Fibroblast of the conjunctiva (primary cell): ENCODE data around the gene VAV2.

Experiments
- DNase-seq: peaks from one replicate; pipeline ENCODE4 v3.0.0-alpha.2; 2010; ENCODE audit warnings: low read depth

The VAV2 gene

DNA sequence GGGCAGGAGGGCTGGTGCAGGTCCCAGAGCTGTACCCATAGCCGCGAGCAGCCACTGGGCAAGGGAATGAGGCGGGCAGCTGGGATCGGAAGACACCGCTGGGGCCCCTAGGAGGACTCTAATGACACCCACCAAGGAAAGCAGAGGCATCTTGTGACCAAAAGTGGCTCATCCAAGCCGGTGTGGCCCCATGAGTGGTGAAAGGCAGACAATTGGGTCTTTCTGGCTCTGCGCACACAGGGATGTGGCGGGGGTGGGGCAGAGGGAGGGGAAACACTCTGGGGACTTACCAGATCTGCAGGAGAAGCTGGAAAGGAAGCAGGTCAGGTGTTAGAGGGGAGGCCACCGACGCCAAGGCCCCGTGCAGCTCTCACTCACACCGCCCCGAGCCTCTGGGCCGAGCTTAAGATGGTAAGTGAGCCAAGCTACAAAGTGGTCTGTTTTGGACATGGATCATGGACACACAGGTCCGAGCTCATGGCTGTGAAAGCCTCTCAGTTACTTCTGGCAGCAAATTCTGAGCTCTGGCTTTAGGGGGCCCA is 211.6 kb downstream of the VAV2 start:
- no peak for DNase-seq

DNA sequence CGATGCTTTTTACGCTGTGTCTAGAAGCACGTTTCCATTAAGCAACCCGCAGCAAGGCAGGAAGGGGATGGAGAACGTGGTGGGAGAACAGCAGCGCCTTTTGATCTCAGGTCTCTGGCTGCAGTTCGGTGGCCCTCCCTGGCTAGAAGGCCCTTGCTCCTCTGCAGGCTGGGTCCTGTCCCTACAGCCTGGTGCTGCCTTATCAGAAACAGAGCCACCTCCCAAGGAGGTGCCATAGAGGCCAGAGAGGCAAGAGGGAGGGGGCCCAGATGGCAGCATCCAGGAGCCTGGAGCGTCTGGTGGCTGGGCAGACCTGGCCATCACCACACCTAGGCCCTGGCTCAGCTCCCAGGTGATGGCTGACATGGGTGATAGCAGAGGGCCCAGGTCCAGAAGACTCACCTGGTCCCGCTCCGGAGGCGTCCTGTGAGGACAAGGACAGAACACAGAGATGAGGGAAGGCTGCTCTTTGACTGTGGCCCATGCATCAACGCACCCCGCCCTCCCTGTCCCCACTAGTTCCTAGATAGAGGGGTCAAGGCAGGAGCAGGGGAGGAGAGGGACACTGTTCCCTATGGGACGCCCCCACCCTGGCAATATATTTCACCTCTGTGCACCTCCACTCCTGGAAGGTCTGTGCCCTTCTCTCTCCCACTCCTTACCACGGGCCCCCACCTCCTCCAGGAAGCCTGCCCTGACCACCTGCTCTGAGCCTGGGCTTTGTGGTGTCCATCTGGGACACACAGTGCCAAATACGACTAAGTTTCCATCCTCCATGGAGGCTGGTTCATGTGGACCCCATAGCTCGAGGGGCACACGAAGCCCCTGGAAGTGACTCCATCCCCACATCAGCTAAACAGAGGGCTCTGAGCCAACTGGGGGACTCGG is 212.4 kb downstream of the VAV2 start:
- no peak for DNase-seq

DNA sequence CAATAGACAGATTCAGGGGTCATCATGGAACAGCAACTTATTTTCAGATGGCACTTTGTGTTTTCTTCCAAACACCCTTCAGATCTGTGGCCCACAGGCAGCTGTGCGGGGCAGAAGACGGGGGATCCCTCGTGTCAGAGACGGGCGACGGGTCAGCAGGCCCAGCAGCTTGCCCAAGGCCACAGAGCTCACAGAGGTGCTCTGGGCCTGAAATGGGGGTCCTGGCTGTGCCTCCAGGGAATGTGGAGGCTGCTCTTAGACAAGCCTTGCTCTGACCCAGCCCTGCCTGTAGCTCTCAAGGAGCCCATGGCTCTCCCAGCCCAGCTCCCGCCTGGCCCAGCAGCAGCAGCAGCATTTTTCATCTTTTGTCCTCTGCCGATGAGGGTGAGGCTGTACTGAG is 213.0 kb downstream of the VAV2 start:
- DNase-seq, result no peak

DNA sequence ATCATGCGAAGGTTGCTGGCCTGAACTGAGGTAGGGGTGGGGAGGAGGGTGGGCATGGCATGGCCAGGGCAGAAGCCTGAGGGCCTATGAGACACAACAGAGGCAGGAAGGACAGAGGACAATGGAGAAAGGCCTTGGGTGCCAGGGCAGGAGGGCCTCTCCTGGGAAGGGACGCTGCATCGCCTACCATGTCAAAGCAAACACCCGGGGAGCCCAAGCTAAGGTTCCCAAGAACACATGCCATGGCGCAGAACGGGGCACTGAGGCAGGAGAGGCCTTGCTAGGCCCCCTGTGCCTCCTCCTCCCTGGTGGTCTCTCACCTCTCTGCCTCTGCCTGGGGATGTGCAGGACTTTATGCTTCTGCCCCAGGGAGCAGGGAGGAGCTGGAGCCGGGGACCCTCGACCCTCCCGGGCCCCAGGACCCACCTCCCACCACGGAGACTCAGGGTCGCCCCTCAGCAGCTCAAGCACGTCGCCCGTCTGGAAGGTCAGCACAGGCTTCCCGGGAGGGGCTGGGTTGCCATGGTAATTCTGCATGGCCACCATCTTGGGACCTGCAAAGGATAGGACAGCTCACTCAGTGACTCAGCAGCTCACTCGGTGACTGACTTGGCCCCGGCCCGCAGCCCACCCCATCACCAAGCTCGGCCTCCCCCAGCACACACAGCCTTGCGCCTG is 213.6 kb downstream of the VAV2 start:
- no peak for DNase-seq

DNA sequence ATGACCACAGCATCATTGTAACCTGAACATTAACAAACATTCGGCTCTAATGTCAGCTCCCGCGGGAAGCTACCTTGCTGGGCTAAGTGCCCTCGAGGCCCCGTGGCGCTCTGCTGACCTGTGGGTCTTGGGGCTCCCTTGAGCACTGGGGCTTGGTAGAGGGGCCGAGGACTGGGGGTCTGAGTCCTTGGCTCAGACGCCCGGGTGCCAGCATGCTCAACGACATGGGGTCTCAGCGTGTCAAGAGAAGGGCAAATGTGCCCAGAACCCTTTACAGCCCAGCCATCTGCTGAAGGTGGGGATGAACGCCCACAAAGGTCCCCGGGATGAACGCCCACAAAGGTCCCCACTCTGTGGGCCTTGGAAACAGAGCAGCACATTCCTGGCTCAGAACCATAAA is 214.3 kb downstream of the VAV2 start:
- DNase-seq, result no peak

DNA sequence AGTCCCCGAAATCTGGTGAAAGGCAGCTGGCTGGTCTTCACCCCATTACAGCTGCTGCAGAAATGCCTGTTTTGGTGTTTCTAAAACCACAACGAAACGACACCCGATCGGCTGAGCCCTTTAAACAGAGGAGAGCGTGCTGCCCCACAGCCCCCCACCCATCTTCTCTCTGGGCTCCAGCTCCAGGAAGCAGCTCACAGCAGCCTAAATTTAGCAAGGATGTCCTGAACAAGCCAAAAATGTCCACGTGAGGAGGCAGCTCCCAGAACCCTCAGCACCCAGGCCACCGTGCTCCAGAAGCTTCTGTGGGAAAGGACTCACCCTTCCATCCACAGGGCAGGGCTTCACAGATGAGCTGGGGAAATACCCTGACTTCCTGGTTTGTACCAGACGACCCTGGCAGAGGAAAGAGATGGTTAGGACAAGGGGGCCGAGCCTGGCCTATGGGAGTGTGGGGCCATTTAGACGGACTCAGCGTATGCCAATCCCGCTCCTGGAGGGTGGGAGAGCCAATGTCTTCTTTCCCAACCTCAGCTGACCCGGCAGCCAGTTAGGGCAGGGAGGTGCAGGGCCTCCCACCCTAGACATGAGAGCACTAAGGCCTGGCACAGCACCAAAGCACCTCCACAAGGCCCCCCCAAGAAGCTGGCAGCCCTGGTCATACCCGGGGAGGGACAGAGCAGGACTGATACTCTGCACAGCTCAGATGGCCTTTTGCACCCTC is 214.9 kb downstream of the VAV2 start:
- no peak for DNase-seq

DNA sequence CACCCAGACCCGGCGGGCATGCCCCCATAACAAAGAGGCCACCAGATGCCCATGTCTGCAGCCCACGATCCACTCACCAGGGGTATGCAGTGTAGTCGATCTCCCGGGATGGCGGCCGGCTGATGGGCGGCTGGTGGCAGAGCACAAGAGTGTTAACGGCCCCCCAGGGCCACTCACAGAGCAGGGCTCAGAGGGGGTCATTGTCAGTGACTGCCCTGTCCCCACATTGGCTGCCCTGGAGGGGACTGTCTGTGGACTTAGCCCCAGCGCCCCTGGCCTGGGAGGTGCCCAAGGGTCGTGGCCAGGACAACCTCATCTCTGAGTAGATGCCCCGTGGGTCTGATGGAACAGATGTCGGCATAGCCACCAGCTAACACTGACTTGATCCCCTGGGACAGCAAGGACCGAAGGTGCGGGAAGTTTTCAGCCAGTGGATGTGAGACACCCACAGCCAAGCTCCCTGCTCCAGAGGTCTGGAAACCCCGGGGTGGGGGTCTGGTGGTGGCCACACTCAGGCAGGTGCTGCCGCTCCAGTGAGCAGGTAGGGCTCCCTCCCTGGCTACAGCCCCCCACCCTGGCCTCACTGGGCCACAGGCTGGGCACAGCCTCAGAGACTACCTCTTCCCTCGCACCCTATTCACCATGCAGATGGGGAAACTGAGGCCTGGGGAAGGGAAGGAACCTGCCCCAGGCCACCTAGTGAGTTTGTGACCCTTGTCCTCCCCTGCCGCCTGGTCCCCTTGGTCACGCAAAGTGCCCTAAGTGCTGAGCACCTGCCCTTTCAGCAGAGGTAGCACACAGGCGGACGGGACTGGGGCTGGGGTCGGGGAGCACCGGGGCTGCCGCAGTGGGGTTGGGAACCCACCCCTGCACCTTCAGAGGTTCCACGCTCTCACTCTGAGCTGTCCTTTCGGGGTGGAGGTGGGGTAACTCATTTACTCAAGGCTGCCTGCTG is 215.9 kb downstream of the VAV2 start:
- no peak for DNase-seq

DNA sequence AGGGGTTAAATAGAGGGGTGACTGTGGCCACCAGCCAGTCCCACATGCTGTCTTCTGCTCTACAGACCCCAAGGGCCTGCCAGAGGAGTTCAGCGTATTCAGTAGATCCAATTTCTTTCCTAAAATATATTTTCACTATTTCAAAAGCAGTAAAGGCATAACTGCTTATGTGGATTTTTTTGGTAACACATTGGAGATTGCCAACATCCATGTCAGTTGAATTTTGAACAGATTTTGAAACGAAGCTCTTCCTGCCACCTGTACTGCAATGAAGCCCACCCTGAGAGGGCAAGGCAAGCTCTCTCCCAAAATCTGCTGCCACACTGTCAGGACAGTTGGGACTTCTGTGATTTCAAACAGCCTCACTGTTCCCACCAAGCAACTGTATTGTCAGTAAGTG is 216.8 kb downstream of the VAV2 start:
- no peak for DNase-seq

DNA sequence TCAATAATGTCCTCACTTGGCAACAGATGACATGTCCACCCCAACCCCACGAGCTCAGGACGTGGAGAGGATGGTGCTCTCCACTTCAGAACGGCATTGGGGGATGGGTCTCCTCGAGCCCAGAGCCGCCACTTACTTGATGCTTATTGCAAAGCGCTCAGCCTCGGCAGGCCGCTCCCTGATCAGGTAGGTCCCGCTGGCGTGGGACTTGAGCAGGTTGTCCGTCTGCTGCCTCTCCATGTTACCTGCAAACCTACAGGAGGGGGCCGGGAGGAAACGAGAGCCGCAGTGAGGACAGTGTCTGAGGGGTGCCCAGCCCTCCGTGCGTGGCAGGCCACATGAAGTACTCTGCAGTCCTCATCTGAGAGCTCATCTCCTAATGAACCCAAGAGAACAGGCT is 217.3 kb downstream of the VAV2 start:
- no peak for DNase-seq

DNA sequence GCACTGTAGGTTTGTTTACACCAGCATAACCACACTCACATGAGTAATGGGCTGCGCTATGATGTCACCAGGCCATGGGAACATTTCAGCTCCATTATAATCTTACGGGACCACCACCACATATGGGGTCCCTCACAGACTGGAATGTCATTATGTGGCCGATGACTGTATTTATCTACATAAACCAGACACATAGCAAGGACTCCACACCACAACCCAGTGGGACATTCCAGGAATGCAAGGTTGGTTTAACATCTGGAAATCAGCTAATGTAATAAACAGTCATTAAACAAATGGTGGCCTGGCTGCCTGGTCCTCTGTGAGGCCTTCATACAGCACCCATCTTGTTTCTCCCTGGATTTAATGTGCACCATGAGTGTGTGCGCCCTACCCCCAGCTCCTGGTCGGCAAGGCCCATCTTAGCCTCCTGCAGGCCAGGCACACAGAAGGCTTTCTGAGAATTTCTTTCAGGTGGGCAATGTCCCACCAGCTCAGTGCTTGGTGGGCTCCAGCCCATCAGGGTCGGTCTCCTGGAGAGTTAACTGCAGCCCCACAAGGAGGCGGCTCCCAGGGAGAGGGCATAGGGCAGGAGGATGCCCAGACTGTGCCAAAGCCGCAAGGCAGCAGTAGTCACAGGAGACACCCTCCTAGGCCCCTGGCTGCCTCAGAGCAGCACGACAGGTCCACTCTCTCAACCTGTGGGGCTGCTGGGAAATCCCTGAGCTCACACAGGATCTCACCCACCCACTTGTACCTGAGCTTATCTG is 218.1 kb downstream of the VAV2 start:
- no peak for DNase-seq

DNA sequence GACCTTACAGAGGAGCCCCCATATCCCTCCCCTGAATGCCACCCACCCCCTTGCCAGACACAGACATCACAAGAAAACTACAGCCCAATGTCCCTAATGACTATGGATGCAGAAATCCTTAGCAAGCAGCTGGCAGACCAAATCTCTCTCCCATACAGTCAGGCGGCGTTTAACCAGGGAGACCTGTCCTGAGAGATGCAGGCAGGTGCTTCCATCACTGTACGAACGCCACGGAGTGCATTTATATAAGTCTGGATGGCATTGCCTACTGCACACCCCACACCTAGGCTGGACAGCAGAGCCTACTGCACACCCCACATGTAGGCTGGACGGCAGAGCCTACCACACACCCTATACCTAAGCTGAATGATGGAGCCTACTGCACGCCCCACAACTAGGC is 219.5 kb downstream of the VAV2 start:
- DNase-seq, result no peak

DNA sequence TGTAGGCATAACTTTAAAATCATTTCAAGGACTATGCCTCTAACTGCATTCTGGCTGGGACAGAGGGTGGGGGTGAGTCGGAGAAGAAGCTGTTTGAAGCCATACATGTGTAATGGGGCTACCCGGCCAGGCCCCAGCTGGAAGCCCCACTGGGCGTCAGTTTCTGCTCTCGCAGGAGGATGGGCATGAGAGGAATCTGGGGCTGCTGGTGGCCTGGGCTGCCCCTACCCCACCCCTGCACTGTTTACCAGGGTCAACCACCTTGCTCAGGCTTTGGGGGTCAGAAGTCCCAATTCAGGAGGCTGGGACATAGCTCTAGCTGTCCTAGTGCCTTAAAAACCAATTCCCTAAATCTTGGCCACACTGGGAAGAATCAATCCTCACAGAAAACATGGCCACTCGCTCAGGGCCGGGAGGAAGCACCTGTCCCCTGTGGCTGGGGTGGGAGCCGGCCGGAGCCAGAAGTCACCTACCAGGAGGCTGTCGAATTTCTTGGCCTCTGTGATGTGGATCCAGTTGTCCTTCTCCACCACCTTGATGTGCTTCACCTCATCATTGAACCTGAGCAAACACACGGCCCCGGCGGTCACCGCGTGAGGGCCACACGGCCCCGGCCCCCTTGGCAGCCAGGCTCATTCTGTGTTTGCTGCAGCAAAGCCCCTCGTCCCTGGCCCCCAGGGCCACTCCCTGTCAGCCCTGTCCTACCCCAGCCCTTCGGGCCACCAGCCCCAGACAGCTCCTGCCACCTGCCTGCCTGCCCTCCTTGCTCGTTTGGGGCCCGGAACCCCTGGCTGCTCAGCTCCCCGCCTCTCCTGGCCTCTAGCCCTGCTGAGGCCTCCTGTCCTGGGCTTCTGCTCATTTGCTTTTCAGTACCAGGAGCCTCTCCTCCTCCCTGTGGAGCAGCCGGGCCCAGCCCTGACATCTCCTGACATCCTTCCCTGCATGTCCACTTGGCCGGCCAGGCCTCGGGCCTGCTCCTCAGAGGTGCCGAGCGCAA is 220.3 kb downstream of the VAV2 start:
- no peak for DNase-seq

DNA sequence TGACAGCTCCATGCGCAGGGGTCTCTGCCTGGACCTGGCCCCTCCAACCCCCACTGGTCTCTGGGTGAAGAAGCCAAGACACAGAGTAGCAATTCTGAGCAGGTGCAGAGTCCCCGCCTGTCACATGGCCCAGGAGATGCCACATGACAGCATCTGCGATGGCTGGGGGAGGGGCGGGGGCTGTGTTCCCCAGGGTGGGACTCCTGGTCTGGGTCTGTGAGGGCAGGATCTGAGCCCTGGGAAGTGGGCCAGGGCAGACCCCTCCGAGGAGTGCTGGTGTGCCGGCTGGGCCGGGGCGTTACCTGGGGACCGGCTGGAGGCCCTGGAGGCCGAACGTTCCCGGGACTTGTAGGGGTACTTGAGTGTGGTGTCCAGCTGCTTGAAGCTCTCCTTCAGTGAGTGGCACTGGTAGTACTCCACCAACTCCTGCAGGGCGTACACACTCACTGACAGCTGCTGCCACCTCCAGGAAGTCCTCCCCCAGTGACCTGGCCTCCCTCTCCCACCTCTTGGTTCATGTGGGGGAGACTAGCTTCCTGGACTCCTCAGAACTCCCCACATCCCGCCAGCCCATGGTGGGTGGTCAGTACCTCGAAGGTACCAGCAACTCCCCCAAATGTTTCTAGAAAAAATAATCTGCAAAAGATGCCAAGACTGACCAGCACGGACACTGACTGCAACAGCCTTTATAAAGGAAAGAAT is 221.9 kb downstream of the VAV2 start:
- DNase-seq, result no peak

DNA sequence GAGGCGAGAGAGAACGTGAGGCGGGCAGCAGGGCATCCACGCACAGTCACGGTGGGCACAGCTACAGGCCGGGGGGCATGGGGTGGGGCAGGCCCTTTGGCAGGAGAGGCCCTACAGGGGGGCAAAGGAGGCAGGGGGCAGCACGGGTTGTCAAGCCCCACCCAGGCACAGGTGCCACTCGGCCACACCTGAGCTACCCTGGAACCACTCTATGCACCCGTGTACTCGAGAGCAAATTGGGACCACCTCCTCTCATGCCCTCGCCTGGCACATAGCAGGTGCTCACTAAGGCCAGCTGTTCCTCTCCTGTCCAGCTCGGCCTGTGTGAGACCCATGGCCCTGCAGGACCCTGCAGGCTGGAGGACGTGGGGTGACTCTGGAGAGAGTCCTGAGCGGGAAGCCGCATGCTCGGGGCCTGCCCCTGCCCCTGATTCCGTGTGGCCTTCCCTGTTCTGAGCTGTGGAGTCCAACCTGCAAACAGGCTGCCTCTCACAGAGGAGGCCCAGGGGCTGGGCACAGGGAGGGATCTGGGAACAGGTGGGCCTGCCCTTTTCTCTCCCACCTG is 222.5 kb downstream of the VAV2 start:
- DNase-seq, result no peak

DNA sequence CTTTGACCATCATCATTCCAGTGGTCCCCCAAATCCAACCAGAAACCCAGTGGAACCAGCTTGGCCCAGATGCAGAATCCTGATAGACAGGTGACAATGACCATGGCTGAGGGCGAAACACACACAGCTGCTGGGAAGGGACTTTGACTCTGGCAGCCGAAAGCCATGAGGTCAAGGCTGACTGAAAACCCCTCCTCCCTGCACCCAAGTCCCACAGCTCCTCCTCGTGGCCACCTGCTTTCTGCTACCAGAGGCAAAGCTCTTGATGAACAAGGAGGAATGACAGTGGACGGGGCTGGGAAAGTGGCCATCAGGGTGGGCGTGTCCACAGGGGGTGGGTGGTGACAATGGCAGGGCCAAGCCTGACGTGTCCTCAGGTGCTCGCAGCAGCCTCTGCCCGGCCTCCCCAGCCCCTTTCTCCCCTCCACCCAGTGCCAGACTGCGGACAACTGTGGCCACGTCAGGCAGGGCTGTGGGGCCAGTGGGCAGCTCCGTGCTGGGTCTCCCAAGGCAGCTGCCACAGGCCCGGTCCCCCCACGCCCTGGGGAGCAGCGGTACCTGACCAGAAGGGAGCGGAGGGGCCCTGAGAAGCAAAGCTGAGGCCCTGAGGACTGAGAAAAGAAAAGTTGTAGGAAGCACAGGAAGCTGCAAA is 223.1 kb downstream of the VAV2 start:
- no peak for DNase-seq

DNA sequence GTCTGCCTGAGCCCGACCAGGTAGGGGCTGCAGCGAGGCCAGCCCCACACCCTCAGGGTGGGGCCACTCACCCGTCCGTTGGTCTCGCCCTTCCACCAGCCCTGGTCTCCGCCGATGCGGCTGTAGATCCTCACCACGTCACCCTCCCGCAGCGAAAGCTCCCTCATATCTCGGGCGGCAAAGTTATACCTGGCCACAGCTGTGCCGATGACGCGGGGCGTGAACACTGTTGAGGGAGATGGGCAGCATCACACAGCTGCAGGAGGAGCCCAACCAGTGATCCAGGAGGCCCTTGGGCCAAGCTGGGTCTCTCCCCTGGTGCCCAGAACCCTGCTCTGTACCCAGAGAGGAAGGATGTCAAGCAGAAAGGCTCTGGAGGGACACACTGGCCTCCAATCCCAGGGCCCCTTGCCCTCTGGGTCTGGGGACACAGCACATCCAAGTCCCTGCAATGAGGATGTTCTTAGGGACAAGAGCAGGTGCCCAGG is 223.7 kb downstream of the VAV2 start:
- no peak for DNase-seq

DNA sequence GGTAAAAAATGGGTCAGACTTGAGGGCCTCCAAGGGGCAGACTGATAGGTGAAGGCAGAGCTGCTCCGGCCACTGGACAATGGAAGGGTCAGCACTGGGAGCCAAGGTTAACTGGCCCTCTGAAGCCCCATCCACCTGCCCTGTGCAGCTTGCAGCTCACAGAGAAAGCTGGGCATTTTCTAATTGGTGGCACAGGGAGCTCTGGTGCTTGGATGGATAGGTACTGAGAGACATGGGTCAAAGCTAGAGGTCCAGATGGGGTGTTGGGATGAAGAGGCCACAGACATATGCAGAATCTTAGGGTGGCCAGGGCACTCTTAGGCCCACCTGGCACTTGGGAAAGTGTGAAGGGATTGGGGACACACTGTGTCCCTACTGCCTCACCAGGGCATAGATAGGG is 224.5 kb downstream of the VAV2 start:
- DNase-seq, result no peak

DNA sequence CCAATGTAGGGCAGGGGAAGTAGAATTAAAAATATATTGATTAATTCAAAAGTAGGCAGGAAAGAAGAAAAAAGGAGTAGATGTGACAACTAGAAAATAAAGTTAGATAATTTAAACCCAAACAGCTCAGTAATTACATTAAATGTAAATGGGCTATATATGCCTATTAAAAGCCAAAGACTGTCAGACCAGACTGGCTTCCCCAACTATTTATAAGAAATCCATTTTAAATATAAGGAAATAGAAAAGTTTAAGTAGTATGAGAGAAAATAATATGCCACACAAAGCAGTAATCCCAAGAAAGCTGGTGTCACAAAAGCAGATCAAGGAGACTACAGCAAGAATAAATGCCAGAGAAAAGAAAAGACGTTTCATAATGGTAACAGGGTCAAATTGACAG is 225.1 kb downstream of the VAV2 start:
- no peak for DNase-seq
